Adrenal gland (tissue), 12 donors: ENCODE data around the gene NOP16. TPM values are rescaled to one million over a fixed set of nuclear protein-coding genes. Genes with fewer than 3 reads are reported as not detected.

Source experiments
- DNase-seq, 7 donors: peaks; one replicate each; pipeline ENCODE4 v3.0.0-alpha.2; 2019 to 2020
- H3K27ac ChIP-seq, 5 donors: fragments of 200-600 bp; sonication (generic) in 4 of 5; 1 replicate in 3 of 5; 2 replicates in 2 of 5; pipeline versions ENCODE4 v1.5.1 to v1.8.0; 2016 to 2020; ENCODE audit warnings: mild to moderate bottlenecking in 1 of 5
- H3K27me3 ChIP-seq: fragments of 200-600 bp; 2 replicates; pipeline ENCODE4 v1.8.0; 2021
- H3K36me3 ChIP-seq, 2 donors: fragments of 200-600 bp; replicated peaks in 1 of 2; 1 replicate in 1 of 2; 2 replicates in 1 of 2; pipeline versions ENCODE4 v1.5.1 to v1.8.0; 2018 to 2022
- H3K4me1 ChIP-seq, 2 donors: fragments of 200-600 bp; replicated peaks in 1 of 2; 1 replicate in 1 of 2; 2 replicates in 1 of 2; pipeline versions ENCODE4 v1.5.1 to v1.8.0; 2018 to 2021
- H3K4me3 ChIP-seq, 4 donors: fragments of 200-600 bp; sonication (generic) in 3 of 4; one replicate each; pipeline ENCODE4 v1.5.1; 2016 to 2018
- H3K9me3 ChIP-seq, 3 donors: fragments of 200-600 bp; sonication (generic) in 1 of 3; replicated peaks in 1 of 3; 1 replicate in 2 of 3; 2 replicates in 1 of 3; pipeline versions ENCODE4 v1.5.1 to v1.8.0; 2016 to 2021
- CTCF ChIP-seq, 6 experiments: fragments of 450-650 bp in 4 of 6; fragments of 200-600 bp in 2 of 6; sonication (generic) in 1 of 6; IDR thresholded peaks; 1 replicate in 5 of 6; 2 replicates in 1 of 6; pipeline versions ENCODE4 v1.5.1 to v1.8.0; 2016 to 2021; ENCODE audit warnings: antibody characterized with exemption in 6 of 6, mild to moderate bottlenecking in 2 of 6, moderate library complexity in 1 of 6
- POLR2A ChIP-seq, 2 donors: fragments of 450-650 bp; IDR thresholded peaks; one replicate each; pipeline ENCODE4 v1.6.1; 2017; ENCODE audit warnings: antibody characterized with exemption in 2 of 2, mild to moderate bottlenecking in 2 of 2, moderate library complexity in 1 of 2
- WGBS, 4 donors: extraction: QIAGEN DNeasy Blood & Tissue Kit in 2 of 4; methylation state at CpG; one replicate each; pipeline versions ENCODE4 v1.1.5 to v1.1.7; 2013 to 2017; 5-methylcytosine and 5-hydroxymethylcytosine counted together
- intact Hi-C, 2 donors: fragments of 100-400 bp; cut with DNase I; formaldehyde crosslinking; loops; one replicate each; pipeline versions ENCODE4 v1.14.1 to v1.15.0; 2022 to 2023
- polyA plus RNA-seq, 3 donors: library from polyadenylated mRNA; stranded (reverse); fragments of 200-250 nt in 2 of 3; fragments of 350-450 nt in 1 of 3; fragmentation: Illumina TruSeq in 1 of 3; extraction: RNeasy Lipid Tissue Mini Kit (QIAGEN cat#74804) in 1 of 3; gene quantifications; one replicate each; pipeline ENCODE4 v1.2.3, GENCODE V29; 2013 to 2014
- total RNA-seq, 9 donors: library from RNA; depleted of rRNA in 4 of 9; stranded (reverse); fragments of >200 nt in 4 of 9; fragments of 120-200 nt in 1 of 9; fragmentation: NEBNext Ultra II Directional in 1 of 9; extraction: Animal tissue kit (Norgen Biotek cat#: 25700) in 1 of 9; gene quantifications; one replicate each; pipeline versions ENCODE4 v1.1.0 to v1.2.4, GENCODE V29; 2013 to 2023
- donor health status: healthy with polysubstance abuse.
- donor health status: Bipolar disorder and iron deficiency.
- donor health status: DM: yes; HTN: yes; CAD: no.
- donor health status: DM: no; HTN: no; CAD: no.
- donor health status: DM: no; HTN: no; CAD: no.
- donor health status: DM: yes; HTN: yes; CAD: no.

Gene NOP16
- total and polyA plus RNA-seq, 12 donors, result 6.2 to 62.1 (median 26.5) TPM

- Histone ChIP-seq H3K27me3 (no peaks in the 10 kb centered on the region), H3K36me3 (peaks cover 0 to 16% of the 10 kb centered on the region in 2 donors), H3K4me1 (peaks cover 13 to 24% of the 10 kb centered on the region in 2 donors), H3K9me3 (no peaks in the 10 kb centered on the region), H3K4me3 (no peak overlapping the region), H3K27ac (no peak overlapping the region)
- intact Hi-C loops, result no loop called here
- no peak for DNase-seq
- 85 to 92% (median 89%) methylated on average over 8 of the region's 8 CpGs for WGBS, 4 donors
- no peak for TF ChIP-seq POLR2A (IDR thresholded peaks at IDR 0.05)
- no peak for TF ChIP-seq CTCF (IDR thresholded peaks at IDR 0.05)
Measured at GRCh38 chr5:176369934-176370711, 18.3 kb downstream of the NOP16 start.

DNA sequence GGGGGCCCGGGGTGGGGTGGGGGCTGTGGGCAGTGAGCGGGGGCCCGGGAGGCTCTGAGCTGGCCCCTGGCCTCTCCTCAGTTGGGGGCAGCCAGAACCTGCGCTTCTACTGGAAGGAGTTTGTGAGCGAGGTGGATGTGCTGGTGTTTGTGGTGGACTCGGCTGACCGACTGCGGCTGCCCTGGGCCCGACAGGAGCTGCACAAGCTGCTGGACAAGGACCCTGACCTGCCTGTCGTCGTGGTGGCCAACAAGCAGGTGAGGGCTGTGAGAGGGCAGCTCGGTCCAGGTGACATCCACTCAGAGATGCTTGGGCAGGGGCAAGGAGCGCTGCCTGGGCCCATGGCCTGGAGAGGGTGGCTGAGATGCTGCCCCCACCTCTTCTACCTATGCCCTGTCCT, 19.7 kb downstream of the NOP16 start:
- no peaks in the 10 kb centered on the region for H3K9me3 ChIP-seq
- no peak for DNase-seq
- H3K4me1 ChIP-seq, result peaks cover 11 to 22% of the 10 kb centered on the region in 2 donors
- intact Hi-C loops, result no loop called here
- no peak overlapping the region for H3K4me3 ChIP-seq
- TF ChIP-seq POLR2A (IDR thresholded peaks at IDR 0.05), result no peak
- no peak for TF ChIP-seq CTCF (IDR thresholded peaks at IDR 0.05)
- H3K27me3 ChIP-seq, result no peaks in the 10 kb centered on the region
- WGBS, 4 donors, result 94 to 100% (median 97%) methylated on average over 2 to 13 of the region's 13 CpGs
- no peak overlapping the region for H3K27ac ChIP-seq
- peaks cover 0 to 16% of the 10 kb centered on the region in 2 donors for H3K36me3 ChIP-seq

DNA sequence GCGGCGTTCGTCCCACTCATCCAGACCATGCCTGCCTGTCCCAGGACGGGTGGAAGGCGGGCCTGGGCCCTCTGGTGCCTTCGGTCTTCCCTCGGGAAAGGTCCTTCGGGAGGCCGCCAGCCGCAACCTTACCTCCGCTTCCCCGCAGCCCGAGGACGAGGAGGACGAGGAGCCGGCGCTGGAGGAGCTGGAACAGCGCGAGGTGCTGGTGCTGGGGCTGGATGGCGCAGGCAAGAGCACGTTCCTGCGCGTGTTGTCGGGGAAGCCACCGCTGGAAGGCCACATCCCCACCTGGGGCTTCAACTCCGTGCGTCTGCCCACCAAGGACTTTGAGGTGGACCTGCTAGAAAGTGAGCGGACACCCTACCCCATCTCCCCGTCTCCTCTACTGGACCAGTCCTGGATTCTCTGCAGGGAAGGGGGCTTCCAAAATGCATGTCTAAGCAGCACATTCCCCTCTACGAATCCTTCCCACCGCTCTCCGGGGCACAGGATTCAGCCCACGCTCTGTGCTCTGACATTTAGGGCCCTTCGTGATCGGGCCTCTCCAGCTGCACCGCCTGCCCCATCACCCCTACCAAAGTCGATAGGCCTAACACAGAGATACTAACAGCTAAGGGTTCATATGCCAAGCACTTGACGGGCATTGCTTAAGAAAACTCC, 22.0 kb downstream of the NOP16 start:
- Histone ChIP-seq H3K27me3 (no peaks in the 10 kb centered on the region), H3K36me3 (peaks cover 0 to 16% of the 10 kb centered on the region in 2 donors), H3K4me3 (peak overlapping the region in 2 of 4 donors; percentile 53 to 81), H3K9me3 (no peaks in the 10 kb centered on the region), H3K27ac (peak overlapping the region in 1 of 5 donors; percentile 54), H3K4me1 (peaks cover 0 to 14% of the 10 kb centered on the region in 2 donors)
- TF ChIP-seq POLR2A (IDR thresholded peaks at IDR 0.05), result no peak
- TF ChIP-seq CTCF (IDR thresholded peaks at IDR 0.05), result no peak
- DNase-seq, result peak in 1 of 7 donors; percentile 28
- intact Hi-C loops, result no loop called here
- 65 to 77% (median 69%) methylated on average over 20 to 38 of the region's 38 CpGs for WGBS, 4 donors
